Left ventricle myocardium superior (tissue), 1 donor: ENCODE data around the gene ANKRD16. TPM values are rescaled to one million over a fixed set of nuclear protein-coding genes. Genes with fewer than 3 reads are reported as not detected.

Experiments
- ATAC-seq: fragments of 200-7000 bp; cut with Tn5 transposase; one replicate; pipeline ENCODE4 v1.9.1; 2020; ENCODE audit warnings: mild to moderate bottlenecking, moderate library complexity
- DNase-seq: peaks from one replicate; pipeline ENCODE4 v3.0.0-alpha.2; 2020
- intact Hi-C: fragments of 100-400 bp; cut with micrococcal nuclease; formaldehyde crosslinking; loops from one replicate; pipeline ENCODE4 v1.11.0; 2022
- total RNA-seq: library from RNA; stranded (reverse); fragmentation: NEBNext Ultra II Directional; extraction: Animal tissue kit (Norgen Biotek cat#: 25700); gene quantifications from one replicate; pipeline ENCODE4 v1.2.1, GENCODE V29; 2021
- donor health status: DM: no; HTN: yes; CAD: no; lungs with severe emphysema.

Gene ANKRD16
- total RNA-seq, 1 donor from 2014 or later = 3.8 TPM

GRCh38 chr10:5814110-5815107 is 75.3 kb downstream of the ANKRD16 start:
- intact Hi-C loops = no loop called here
- no peak for ATAC-seq
- no peak for DNase-seq

- ATAC-seq (peak; percentile 98), DNase-seq (peak; percentile 97)
- intact Hi-C loops = no loop called here
Measured at GRCh38 chr10:5813341-5814109, 76.2 kb downstream of the ANKRD16 start, which contains the start of gene GDI2. TSS of gene GDI2 (minus strand) at chr10:5813434. CDS start at chr10:5813258, 176 bp downstream.

- intact Hi-C loops = no loop called here
- ATAC-seq = peak; percentile 46
- DNase-seq = no peak
Measured at GRCh38 chr10:5813091-5813340, 76.7 kb downstream of the ANKRD16 start.

- intact Hi-C loops = no loop called here
- ATAC-seq (peak; percentile 66), DNase-seq (peak; percentile 70)
Measured at GRCh38 chr10:5812283-5813090, 77.2 kb downstream of the ANKRD16 start.

Other genes with a start within 250 kb of the ANKRD16 start
- 16.4 TPM for gene ASB13, start 223.3 kb downstream of the ANKRD16 start, total RNA-seq
- gene TASOR2, start 205.1 kb downstream of the ANKRD16 start, total RNA-seq = 33.6 TPM
- 107 TPM for gene GDI2, start 76.5 kb downstream of the ANKRD16 start, total RNA-seq
- 78.7 TPM for gene FBH1, start 350 bp upstream of the ANKRD16 start, total RNA-seq
- gene IL15RA, start 87.7 kb upstream of the ANKRD16 start, total RNA-seq = 7.0 TPM
- gene IL2RA, start 172.5 kb upstream of the ANKRD16 start, total RNA-seq = 1.5 TPM
- gene RBM17, start 199.1 kb upstream of the ANKRD16 start, total RNA-seq = 72.1 TPM